ENCODE results near the gene BAIAP2L1.

Gene BAIAP2L1

GRCh38 chr7:98289333-98289875 lies 111.5 kb downstream of the BAIAP2L1 start:
- DNase-seq = no peak

GRCh38 chr7:98288064-98288823 lies 112.6 kb downstream of the BAIAP2L1 start:
- no peak for DNase-seq

- no peak for DNase-seq
These were observed 113.4 kb downstream of the BAIAP2L1 start for GRCh38 chr7:98287486-98287959.

GRCh38 chr7:98286701-98287485 lies 114.0 kb downstream of the BAIAP2L1 start:
- no peak for DNase-seq

DNA sequence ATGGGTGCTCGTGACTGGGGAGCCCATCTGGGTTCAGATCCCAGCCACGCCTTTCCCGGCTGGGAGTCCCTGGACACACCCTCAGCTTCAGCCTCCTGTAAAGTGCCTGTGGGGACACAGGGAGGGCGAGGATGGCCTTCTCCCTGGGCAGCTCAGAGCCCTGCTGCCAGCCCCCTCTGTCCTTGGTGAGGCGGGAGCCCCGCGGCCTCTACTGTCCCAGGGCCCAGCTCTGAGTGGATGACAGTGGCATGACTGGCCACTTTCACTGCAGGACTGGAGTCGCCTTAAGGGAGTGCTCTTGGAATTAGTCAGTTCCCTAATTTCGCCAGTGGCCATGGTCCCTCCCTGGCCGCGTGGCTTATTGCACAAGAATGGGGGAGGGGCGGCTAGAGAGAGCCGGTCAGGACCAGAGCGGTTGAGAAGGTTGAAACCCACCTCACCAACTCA lies 114.8 kb downstream of the BAIAP2L1 start:
- no peak for DNase-seq

GRCh38 chr7:98285157-98286092 lies 115.5 kb downstream of the BAIAP2L1 start:
- no peak for DNase-seq

- peak; percentile 71 for DNase-seq
These were observed 116.4 kb downstream of the BAIAP2L1 start for GRCh38 chr7:98284335-98285036.

DNA sequence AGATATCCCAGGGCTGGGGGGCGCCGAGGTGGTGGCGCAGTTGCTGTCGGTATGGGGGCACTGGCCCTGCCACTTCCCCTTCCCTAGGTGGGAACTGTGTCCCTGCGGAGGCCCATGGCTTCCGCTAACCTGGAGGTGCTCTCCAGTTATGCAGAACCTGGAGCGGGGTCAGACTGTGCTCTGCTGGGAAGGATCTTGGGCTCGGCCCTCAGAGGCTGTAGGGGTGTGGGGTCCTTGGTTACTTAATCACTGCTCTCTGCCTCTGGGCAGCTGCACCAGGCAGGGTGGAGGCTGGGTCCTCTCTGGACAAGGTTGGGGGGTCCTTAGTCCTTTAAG lies 117.0 kb downstream of the BAIAP2L1 start:
- DNase-seq = no peak

DNA sequence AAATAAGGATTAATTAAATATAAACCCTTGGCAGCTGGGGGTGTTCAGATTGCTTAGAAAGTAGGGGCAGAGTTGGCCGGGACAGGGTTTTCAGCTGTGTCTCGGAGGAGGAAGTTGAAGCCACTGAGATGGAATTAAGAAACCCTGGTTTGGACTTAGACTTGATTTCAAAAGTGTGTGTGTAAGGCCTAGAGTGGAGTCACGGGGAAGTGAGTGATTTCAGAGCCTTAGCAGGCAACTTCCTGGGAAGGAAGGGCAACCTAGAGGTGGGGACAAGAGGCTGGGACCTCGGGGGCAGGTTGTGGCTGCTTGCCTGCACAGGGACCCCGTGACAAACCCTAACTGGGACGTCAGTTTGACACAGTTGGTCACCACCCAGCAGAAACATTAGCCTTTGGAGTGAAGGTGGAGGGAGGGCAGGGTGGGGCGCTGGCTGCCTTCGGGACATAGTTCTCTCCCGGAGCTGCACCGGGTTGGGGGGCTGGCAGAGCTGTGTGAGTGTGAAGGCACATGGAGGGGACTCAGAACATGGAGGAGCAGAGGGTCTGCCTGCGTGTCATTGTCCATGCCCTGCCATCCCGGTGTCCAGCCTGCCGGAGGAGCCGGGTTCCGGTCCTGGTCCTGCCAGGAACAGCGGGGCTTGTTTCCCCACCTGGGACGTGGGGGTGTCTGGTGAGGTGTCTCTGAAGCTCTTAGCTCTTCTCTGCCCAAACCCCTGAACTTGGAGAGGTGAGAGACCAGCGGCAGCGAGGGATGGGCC lies 117.6 kb downstream of the BAIAP2L1 start:
- peak; percentile 72 for DNase-seq

DNA sequence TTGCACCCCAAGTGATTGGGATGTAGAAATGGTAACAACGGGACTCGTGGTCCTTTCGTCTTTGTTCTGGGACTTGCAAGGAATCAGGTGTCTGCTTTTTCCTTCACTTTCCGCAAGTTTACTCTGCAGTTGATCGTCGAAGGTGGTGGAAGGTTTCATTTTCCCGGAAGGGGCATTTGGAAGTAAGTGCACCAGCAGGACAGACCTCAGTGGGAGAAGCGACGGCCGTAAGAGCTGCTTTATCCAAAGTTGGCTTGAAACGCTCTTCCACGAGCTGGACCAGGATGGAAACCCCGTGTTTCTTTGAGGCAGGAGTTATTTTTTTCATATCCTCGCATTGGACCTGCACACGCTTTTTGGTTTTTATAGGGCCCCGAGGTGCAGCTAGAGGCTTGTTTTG lies 118.2 kb downstream of the BAIAP2L1 start:
- no peak for DNase-seq

GRCh38 chr7:98281757-98282606 lies 118.9 kb downstream of the BAIAP2L1 start:
- DNase-seq = peak; percentile 55

GRCh38 chr7:98280791-98281756 lies 119.8 kb downstream of the BAIAP2L1 start, which contains the start of gene BRI3:
Gene BRI3 (plus strand): TSS chr7:98281686. CDS start chr7:98281796, 110 bp downstream.
- DNase-seq = peak; percentile 96

DNA sequence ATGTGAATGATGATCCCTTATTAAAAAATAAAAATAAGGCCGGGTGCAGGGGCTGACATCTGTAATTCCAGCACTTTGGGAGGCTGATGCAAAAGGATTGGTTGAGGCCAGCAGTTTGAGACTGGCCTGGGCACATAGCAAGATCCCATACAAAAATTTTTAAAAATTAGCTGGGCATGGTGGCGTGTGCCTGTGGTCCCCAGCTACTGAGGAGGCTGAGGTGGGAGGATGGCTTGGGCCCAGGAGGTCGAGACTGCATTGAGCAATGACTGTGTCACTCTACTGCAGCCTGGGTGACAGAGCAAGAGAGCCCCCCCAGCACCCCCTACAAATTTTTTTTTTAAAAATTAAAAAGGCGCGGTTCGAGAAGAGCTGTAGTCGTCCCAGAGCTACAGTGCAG lies 120.6 kb downstream of the BAIAP2L1 start:
- DNase-seq = no peak

GRCh38 chr7:98278936-98279335 lies 122.0 kb downstream of the BAIAP2L1 start:
- DNase-seq = no peak

- DNase-seq = no peak
These were observed 122.5 kb downstream of the BAIAP2L1 start for GRCh38 chr7:98278408-98278807.

DNA sequence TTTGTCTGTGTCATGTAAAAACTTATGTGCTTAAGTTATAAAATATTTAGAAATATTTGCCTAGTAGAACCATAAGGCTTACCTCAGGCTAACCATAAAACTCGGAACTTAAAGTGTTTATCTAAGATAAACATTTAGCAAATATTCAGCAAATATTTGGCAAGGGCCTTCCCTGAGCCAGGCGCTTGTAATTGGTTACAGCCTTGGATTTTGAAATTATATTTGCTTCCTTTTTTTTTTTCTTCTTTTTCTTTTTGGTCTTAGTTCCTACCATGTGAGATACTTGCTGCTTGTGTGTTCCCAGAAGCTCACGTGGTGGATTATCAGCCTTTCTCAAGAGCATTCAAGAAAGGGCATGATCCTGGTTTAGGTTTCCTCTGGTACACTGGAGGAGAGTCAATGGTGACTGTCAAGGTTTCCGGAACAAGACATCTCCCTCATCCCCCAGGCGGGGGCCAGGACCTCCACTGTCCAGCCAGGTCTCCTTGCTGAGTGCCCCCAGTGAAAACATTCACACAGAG lies 124.6 kb downstream of the BAIAP2L1 start:
- DNase-seq = peak; percentile 40

DNA sequence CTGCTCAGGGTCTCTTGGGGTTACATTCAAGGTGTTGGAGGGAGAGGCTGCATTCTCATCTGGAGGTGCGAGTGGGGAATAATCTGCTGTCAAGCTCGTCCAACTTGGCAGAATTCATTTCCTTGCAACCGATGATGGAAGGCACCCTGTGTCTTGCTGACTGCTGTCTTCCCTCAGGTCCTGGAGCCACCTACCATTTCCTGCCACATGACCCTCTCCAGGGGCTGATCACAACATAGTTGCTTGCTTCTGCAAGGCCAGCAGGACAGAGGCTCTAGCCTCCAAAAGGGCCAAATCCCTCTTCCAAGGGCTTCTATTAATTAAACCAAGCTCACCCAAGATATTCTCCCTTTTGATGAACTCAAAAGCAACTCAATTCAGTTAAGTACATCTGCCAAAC lies 133.6 kb downstream of the BAIAP2L1 start:
- no peak for DNase-seq

DNA sequence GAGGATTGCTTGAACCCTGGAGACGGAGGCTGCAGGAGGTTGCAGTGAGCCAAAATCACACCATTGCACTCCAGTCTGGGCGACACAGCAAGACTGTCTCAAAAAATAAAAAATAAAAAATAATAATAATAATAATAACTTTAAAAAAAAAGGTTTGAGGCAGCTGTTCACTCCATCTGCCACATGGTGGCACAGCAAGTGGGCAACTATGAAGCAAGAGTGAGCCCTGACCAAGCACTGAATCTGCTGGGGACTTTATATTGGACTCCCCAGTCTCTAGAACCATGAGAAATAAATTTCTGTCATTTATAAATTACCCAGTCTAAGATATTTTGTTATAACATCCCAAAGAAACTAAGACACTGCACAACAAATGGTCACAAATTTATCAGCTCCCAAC lies 134.1 kb downstream of the BAIAP2L1 start:
- peak; percentile 50 for DNase-seq

DNA sequence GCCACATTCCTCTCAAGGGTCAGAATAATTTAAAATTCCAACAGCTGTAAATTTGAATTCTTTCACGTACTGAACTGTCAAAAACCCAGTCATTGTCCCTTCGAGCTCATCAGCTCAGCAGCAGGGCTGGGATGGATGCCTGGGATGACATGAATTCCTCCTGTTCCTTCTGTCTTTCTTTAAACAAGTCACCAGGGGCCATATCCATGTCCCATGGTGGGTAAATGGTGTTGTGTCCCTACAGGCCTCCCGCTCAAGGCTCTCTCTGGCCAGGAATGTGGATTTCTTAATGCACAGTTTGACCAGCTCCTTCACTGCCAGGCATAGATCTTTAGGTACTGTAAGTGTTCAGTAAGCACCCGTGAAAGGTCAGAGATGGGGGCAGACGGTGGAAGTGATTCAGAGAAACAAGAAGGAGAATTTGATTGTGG lies 135.0 kb downstream of the BAIAP2L1 start:
- no peak for DNase-seq

Measured in hematopoietic multipotent progenitor cell treated with erythropoietin and hydrocortisone succinate and interleukin-3 and kit ligand, for 4 days (in vitro differentiated cells).